NCI-H1417 treated with DMSO at 0.1 percent for 48 hours (cell line): ENCODE results near the gene P4HA1.

ENCODE experiments used
- DNase-seq: peaks from one replicate; lab custom pipeline; 2025; lab: John Stamatoyannopoulos, UW

The P4HA1 gene

DNA sequence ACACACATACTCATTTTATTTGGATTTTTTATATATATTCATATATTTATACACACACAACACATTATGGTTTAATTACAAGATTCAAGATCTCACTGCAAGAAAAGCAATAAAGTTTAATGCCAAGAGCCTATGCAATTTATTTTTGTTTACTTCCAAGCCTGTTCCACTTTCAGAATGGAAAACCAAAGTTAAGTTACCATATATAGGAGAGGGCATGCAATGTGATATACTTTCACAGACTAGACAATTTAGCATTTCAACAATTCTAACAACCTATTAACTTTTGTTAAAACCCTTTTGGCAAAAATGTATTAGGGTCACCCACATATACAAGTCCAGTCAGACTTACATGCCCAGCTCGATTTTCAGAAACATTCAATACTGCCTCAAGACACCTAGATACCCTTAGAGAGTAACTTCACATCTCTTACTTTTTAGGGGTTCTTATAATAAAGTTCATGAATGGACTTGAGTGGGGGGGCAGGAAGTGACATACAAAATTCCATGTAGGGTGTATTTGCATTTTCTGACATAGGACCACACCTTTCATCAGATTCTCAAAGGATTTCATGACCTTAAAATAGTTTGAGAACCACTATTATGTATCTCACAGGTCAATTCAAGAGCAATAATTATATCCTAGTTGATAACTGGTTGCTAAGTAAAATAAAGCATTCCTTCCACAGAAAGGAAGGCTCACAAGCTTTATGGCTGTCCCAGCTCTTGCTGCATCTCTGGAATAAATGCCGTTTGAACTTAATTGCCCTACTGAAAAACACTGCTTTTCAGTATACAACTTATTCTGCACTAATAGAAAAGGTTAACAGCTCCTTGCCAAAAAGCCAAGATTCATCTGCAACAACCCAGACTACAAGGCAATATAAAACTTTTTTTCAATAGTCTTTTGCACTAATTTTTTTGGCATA is 2.5 kb downstream of the P4HA1 start:
- no peak for DNase-seq

DNA sequence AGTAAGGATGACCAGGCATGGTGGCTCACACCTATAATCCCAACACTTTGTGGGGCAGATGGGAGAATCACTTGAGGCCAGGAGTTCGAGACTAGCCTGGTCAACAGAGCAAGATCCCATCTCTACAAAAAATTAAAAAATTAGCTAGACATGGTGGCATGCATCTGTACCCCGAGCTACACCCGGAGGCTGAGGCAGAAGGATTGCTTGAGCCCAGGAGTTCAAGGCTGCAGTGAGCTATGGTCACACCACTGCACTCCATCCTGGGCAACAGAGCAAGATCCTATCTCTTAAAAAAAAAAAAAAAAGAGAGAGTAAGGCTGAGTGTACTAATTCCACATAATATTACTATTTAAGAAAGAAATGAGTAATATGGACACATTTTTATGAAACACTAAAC is 3.8 kb downstream of the P4HA1 start:
- DNase-seq = no peak

GRCh38 chr10:73088304-73088703 is 8.4 kb downstream of the P4HA1 start:
- DNase-seq = no peak

DNA sequence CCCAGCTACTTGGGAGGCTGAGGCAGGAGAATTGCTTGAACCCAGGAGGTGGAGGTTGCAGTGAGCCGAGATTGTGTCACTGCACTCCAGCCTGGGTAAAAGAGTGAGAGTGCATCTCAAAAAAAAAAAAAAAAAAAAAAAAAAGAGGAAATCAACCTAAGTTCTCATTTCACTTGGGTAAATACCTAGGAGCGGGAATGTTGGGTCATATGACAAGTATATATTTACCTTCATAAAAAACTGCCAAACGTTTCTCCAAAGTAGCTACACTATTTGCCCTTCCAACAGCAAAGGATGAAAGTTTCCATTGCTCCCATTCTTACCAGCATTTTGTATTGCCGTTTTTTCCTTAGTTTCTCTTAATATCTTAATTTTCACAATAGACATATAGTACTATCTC is 9.8 kb downstream of the P4HA1 start:
- DNase-seq = no peak

DNA sequence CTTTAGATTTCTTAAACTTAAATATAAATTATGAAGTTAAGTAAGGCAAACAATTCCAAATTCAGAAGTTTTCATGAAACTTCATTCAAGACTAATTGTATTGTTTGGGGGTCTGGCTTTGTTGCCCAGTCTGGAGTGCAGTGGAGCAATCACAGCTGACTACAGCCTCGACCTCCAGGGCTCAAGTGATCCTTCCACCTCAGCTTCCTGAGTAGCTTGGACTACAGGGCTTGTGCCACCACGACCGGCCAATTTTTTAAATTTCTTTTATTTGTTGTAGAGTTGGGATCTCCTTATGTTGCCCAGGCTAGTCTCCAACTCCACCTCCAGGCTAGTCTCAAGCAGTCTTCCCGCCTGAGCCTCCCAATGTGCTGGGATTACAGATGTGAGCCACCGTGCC is 12.5 kb downstream of the P4HA1 start:
- DNase-seq = no peak

GRCh38 chr10:73083221-73083620 is 13.4 kb downstream of the P4HA1 start:
- DNase-seq = no peak

DNA sequence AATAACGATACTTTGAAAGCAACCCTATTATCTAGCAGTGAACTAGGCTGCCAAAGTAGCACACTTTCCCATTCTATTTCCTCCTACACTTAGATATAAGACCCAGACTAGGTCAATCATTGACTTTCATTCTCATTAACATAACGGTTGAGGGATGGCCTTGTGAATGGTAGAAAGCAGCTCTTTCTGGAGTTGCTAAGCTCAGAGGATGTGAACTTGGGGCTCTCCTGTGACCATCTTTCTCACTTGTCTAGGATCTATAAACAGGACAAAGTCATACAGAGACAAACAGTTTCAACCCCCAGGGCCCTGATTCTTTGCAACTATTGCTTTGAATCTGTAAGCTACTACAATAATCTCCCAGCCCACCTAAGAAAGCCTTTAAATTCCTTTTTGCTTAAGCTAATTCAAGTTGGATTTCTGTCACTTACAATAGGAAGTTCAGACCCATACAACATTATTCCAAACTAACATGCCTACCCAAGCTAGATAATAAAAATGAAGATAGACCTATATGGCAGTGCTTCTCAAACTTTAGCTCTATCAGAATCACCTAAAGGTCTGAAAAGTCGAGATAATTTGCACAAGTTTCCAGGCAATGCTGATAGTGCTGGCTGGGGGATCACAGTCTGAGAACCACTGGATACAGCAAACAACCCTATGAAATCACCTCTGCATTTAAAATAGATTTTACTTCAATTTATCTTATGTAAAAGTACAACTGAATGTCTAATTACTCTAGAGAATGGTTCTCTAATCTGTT is 16.7 kb downstream of the P4HA1 start:
- no peak for DNase-seq

DNA sequence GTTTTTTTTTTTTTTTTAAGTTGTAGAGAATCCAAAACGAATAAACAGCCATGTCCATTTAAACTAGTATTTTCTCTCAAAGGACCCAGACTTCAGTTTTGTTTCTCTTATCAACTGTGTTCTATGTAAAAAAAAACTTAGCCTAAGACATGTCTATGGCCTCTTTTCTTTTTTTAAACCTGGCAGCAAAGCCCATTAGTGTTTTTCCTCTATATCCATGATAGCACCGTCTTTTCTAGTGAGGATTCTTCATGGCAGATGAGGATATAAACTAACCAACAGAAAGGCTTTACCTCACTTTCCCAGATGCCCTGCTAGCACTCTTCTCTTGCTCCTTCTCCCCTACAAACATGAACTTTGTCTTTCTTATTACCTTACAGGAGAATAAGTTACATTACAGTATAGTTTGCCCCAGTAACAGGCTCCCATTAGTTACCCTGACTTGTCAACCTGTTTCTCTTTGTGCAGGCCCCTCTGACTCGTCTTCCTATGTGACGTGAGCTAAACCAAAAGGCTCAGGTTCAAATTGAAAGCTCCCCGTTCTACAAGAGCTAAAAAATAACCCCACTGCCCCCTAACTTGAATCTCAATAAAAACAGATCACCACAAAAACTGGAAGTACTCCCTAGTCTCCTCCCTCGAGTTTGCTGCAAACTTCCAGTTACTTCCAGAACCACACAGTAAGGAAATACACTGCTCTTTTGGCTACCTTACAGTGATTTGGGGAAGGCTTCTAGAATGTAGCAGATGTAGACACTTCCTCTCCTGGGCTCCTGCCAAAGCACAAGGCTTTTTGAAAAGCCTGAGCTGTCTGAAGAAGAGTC is 20.1 kb downstream of the P4HA1 start:
- DNase-seq = no peak

DNA sequence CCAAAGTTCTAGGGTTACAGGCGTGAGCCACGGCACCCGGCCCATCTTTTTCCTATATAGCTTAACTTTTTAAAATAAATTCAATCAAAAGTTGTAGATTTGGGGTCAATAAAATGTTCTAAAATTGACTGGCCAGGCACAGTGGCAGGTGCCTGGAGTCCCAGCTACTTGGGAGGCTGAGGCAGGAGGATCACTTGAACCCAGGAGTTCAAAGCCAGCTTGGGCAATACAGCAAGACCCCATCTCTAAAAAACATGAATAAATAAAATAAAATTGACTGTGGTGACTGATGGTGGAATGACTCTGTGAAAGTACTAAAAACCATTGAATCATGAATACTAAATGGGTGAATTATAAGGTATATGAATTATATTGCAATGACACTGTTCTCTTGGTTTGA is 20.8 kb downstream of the P4HA1 start:
- DNase-seq = no peak

- DNase-seq = no peak
These were observed 23.0 kb downstream of the P4HA1 start for GRCh38 chr10:73073627-73074026.

- no peak for DNase-seq
These were observed 31.2 kb downstream of the P4HA1 start for GRCh38 chr10:73065441-73065840.

- no peak for DNase-seq
These were observed 34.9 kb downstream of the P4HA1 start for GRCh38 chr10:73061743-73062142.

- no peak for DNase-seq
These were observed 35.7 kb downstream of the P4HA1 start for GRCh38 chr10:73060738-73061635.

- no peak for DNase-seq
These were observed 36.5 kb downstream of the P4HA1 start for GRCh38 chr10:73060173-73060572.

- no peak for DNase-seq
These were observed 38.5 kb downstream of the P4HA1 start for GRCh38 chr10:73058057-73058591.

- DNase-seq = no peak
These were observed 42.4 kb downstream of the P4HA1 start for GRCh38 chr10:73054286-73054685.

DNA sequence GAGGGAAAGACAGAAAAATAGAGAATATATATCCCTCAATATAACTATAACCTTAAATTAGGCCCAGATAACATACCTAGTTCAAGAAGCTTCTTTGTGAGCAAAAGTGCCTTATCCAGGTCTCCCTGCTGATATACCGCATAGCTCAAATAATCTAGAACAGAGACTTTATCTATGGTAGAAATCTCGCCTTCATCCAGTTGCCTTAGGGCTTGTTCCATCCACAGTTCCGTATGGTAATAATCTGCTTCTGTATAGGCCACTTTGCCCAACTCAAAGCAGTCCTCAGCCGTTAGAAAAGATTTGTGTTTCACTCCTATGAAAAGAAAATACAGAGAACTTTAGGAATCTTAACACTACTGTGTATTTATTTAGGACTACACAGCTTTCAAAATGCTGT is 43.4 kb downstream of the P4HA1 start:
- no peak for DNase-seq

DNA sequence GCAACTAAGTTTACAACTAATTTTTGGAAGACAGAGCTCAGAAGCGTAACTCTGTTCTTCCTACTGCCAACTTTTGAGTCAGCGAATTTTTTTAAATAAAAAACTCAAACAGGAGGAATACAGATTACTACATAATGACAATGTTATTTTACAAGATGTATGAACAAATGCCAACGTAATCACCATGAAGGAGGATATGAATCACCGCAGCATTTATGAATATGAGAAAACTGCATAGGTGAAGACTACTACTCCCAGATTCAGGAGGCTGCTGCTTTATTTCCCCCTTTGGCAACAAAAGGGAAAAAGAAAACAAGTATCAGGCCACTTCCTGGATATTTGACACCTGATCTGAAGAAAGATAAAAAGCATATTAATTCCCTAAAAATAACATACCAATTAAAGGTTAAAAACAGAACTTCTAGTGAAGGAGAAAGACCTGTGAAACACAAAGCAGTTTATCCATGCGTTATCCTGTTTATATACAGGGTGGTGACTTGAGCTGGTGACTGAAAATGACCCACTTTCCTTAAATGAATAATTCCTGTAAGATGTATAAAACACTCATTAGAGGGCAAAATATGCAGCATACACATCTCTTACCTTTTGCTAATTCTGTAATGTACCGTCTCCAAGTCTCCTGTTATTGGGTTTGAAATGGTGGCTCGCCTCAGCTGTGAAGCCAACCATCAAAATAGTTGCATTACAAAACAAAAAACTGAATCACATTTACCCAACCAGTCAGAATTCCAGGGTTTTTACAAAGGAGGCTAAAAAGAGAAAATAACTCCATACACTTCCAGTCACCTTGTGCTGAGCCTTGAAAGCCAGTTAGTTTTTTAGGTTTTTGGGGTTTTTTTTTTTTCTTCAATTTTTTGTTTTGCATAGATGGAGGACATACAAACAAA is 52.0 kb downstream of the P4HA1 start:
- DNase-seq = no peak

GRCh38 chr10:73043766-73044377 is 52.8 kb downstream of the P4HA1 start:
- no peak for DNase-seq

DNA sequence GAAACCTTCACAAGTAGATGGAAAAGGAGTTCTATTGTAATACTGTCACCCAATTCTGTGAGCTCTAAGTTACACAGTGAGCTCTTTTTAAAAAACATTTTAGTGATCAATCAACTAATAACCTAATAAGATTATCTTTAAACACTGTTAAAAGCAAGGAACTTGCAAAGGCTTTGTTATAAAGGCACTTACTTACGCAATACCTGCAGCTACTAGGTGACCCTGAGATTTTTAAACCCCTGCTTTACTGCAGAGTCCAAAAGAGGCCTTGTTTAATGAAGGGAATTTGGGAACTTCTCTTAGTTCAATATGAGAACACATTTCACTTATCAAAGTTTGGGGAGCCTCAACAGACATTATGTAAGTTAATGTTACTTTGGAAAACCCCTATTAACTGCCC is 53.3 kb downstream of the P4HA1 start:
- no peak for DNase-seq
